OCI-LY7 (cell line): ENCODE measurements around the gene FITM1.

ENCODE experiments used
- EZH2phosphoT487 ChIP-seq: fragments of 200-600 bp; sonication (generic); IDR thresholded peaks from 2 replicates; pipeline ENCODE4 v1.6.1; 2018; ENCODE audit warnings: low read depth, borderline replicate concordance, mild to moderate bottlenecking, mixed run types, antibody characterized with exemption, low read length, moderate library complexity, mixed read lengths
- TF ChIP-seq, protein P1 (sequence below): fragments of 200-600 bp; sonication (generic); conservative IDR thresholded peaks from 2 replicates; pipeline ENCODE4 v1.5.1; 2014; ENCODE audit warnings: mild to moderate bottlenecking, antibody characterized with exemption, low read length, moderate library complexity, mixed read lengths

DNA sequence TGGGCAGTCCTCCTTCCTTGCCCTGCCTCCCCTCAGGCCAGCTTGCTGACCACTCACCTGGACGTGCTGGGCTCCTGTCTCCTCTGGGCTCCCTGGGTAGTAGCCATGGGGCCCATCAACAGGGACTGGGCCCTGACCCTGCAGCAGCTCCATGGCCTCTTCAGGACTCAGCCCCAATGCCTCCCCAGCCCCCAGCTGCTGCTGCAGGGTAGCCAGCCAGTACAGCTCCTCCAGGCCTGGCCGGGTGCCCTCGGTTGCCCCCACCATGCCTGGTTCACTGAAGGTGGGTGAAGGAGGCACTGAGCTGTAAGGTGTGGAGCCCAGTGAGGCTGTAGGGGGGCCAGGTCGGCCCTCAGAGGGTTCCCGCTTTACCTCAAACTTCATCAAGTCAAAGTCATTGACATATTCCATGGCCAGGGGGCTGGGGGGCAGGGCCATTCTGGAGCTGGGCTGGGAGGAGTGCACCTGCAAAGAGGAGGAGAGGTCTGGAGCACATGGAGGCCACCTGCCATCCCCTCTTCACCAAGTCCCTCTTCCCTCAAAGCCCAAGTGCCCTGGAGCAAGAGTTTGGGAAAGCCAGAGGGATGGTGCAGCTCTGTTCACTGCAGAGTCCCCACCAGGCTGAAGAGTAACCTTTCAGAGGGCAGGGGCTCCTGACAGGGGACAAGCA is 47.9 kb upstream of the FITM1 start:
- TF ChIP-seq, protein P1, sequence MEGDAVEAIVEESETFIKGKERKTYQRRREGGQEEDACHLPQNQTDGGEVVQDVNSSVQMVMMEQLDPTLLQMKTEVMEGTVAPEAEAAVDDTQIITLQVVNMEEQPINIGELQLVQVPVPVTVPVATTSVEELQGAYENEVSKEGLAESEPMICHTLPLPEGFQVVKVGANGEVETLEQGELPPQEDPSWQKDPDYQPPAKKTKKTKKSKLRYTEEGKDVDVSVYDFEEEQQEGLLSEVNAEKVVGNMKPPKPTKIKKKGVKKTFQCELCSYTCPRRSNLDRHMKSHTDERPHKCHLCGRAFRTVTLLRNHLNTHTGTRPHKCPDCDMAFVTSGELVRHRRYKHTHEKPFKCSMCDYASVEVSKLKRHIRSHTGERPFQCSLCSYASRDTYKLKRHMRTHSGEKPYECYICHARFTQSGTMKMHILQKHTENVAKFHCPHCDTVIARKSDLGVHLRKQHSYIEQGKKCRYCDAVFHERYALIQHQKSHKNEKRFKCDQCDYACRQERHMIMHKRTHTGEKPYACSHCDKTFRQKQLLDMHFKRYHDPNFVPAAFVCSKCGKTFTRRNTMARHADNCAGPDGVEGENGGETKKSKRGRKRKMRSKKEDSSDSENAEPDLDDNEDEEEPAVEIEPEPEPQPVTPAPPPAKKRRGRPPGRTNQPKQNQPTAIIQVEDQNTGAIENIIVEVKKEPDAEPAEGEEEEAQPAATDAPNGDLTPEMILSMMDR: no peak
- no peak for TF ChIP-seq EZH2phosphoT487
